Measurements from ENCODE around the gene CPEB2.

The CPEB2 gene

GRCh38 chr4:15054541-15054940 lies 52.3 kb downstream of the CPEB2 start:
- no peak for TF ChIP-seq POLR2AphosphoS5 (IDR thresholded peaks at IDR 0.05; ENCODE audit: low read depth, low read length)
- TF ChIP-seq REST (IDR thresholded peaks at IDR 0.05; ENCODE audit: insufficient read depth in 1 of 2, low read depth in 2 of 2, low read length in 2 of 2), result no peak
- no peak for TF ChIP-seq TAF1 (IDR thresholded peaks at IDR 0.05; ENCODE audit: borderline replicate concordance, insufficient read depth, low read length)
- TF ChIP-seq FOXP2 (optimal IDR thresholded peaks at IDR 0.05; ENCODE audit: borderline replicate concordance, extremely low read depth, extremely low read length, insufficient read depth), result no peak
- no peak for TF ChIP-seq SIN3A (IDR thresholded peaks at IDR 0.05; ENCODE audit: borderline replicate concordance, insufficient read depth, low read length)

DNA sequence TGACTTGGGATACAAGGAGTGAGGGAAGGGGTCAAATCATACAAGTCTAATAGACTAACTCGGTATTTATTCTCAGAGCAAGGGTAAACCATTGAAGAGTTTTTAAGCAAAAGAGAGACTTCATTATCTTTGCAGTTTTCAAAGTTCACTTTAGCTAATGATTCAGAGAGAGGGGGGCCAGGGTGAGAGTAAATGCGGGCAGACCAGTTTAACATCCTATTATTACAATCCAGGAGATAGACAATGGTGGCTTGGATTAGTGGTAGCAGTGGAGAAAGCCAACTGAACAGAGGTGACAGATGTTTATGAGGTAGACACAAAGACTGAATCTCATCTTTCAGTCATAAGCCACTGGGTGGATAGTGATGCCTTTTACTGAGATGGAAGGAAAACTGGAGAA lies 57.9 kb downstream of the CPEB2 start:
- TF ChIP-seq TAF1 (IDR thresholded peaks at IDR 0.05; ENCODE audit: borderline replicate concordance, insufficient read depth, low read length) (no peak), SIN3A (IDR thresholded peaks at IDR 0.05; ENCODE audit: borderline replicate concordance, insufficient read depth, low read length) (no peak), REST (IDR thresholded peaks at IDR 0.05; ENCODE audit: insufficient read depth in 1 of 2, low read depth in 2 of 2, low read length in 2 of 2) (no peak), FOXP2 (optimal IDR thresholded peaks at IDR 0.05; ENCODE audit: borderline replicate concordance, extremely low read depth, extremely low read length, insufficient read depth) (no peak), POLR2AphosphoS5 (IDR thresholded peaks at IDR 0.05; ENCODE audit: low read depth, low read length) (no peak)

GRCh38 chr4:15063341-15063740 lies 61.1 kb downstream of the CPEB2 start:
- TF ChIP-seq REST (IDR thresholded peaks at IDR 0.05; ENCODE audit: insufficient read depth in 1 of 2, low read depth in 2 of 2, low read length in 2 of 2), result no peak
- no peak for TF ChIP-seq POLR2AphosphoS5 (IDR thresholded peaks at IDR 0.05; ENCODE audit: low read depth, low read length)
- TF ChIP-seq FOXP2 (optimal IDR thresholded peaks at IDR 0.05; ENCODE audit: borderline replicate concordance, extremely low read depth, extremely low read length, insufficient read depth), result no peak
- no peak for TF ChIP-seq SIN3A (IDR thresholded peaks at IDR 0.05; ENCODE audit: borderline replicate concordance, insufficient read depth, low read length)
- TF ChIP-seq TAF1 (IDR thresholded peaks at IDR 0.05; ENCODE audit: borderline replicate concordance, insufficient read depth, low read length), result no peak

DNA sequence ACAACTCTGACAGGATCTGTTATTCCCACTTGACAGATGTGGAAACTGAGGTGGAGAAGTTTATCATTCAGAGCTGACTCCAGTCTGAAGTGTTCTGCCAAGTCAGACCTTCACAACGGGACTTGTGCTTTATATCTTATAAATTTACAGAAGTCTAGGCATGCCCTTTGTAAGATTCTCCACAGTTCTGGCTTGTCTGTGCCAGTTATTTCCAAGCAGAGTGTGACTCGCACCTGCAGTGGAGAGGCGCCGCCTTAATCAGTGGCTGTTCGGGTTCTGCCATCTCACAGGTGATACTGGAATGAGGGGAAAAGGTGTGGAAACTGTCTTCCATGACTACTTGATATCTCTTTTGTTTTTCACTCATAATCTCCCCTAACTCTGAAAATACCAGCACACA lies 63.2 kb downstream of the CPEB2 start:
- TF ChIP-seq FOXP2 (optimal IDR thresholded peaks at IDR 0.05; ENCODE audit: borderline replicate concordance, extremely low read depth, extremely low read length, insufficient read depth) (no peak), REST (IDR thresholded peaks at IDR 0.05; ENCODE audit: insufficient read depth in 1 of 2, low read depth in 2 of 2, low read length in 2 of 2) (no peak)

DNA sequence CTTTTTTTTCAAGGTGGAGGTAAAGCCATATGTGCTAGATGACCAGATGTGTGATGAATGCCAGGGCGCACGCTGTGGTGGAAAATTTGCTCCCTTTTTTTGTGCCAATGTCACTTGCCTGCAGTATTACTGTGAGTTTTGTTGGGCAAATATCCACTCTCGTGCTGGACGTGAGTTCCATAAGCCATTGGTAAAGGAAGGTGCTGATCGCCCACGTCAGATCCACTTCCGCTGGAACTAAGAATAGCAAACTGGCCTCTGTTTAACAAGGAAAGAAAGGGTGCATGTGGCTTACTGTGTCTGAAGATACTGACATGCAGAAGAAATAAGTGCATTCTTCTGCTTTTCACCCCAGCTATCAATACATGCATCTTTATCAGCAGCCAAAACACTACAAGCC lies 63.9 kb downstream of the CPEB2 start:
- TF ChIP-seq FOXP2 (optimal IDR thresholded peaks at IDR 0.05; ENCODE audit: borderline replicate concordance, extremely low read depth, extremely low read length, insufficient read depth) (no peak), TAF1 (IDR thresholded peaks at IDR 0.05; ENCODE audit: borderline replicate concordance, insufficient read depth, low read length) (no peak), SIN3A (IDR thresholded peaks at IDR 0.05; ENCODE audit: borderline replicate concordance, insufficient read depth, low read length) (no peak), REST (IDR thresholded peaks at IDR 0.05; ENCODE audit: insufficient read depth in 1 of 2, low read depth in 2 of 2, low read length in 2 of 2) (no peak), POLR2AphosphoS5 (IDR thresholded peaks at IDR 0.05; ENCODE audit: low read depth, low read length) (no peak)

Measured in PFSK-1 (cell line).